SK-N-MC (cell line): ENCODE data around the gene PPP4R1.

Source experiments
- EZH2 ChIP-seq: fragments of 200-600 bp; sonication (generic); IDR thresholded peaks from one replicate; pipeline ENCODE4 v1.6.1; 2017; ENCODE audit warnings: antibody characterized with exemption
- FOXP2 ChIP-seq: optimal IDR thresholded peaks from 2 replicates; pipeline ENCODE3; 2011; ENCODE audit warnings: mild to moderate bottlenecking, moderate library complexity; ENCODE audit not compliant: insufficient read depth; ENCODE audit errors: extremely low read length, control extremely low read depth
- POLR2AphosphoS5 ChIP-seq: IDR thresholded peaks from 2 replicates; pipeline ENCODE4 v1.6.1; 2012; ENCODE audit warnings: mild to moderate bottlenecking, low read depth, low read length, borderline replicate concordance

GRCh38 chr18:9599328-9599727, 15.0 kb downstream of the PPP4R1 start:
- TF ChIP-seq POLR2AphosphoS5 (no peak), EZH2 (no peak), FOXP2 (no peak)
